Neural cell (in vitro differentiated cells): Measurements from ENCODE around the gene CGNL1. TPM values are rescaled to one million over a fixed set of nuclear protein-coding genes. Genes with fewer than 3 reads are reported as not detected.

Source experiments
- H2AFZ ChIP-seq: fragments of 200-600, 300-800 bp; sonication (generic), shearing (Covaris generic); 2 replicates; pipeline ENCODE4 v1.6.0; 2014; ENCODE audit warnings: low read depth, mild to moderate bottlenecking, antibody characterized with exemption, low read length, moderate library complexity
- H3F3A ChIP-seq: fragments of 200-600 bp; shearing (Covaris generic); 2 replicates; pipeline ENCODE4 v1.6.1; 2016; ENCODE audit warnings: mild to moderate bottlenecking, moderate library complexity, mixed read lengths, antibody characterized with exemption, low read length; ENCODE audit not compliant: insufficient read depth, poor library complexity, severe bottlenecking
- H3K27ac ChIP-seq: fragments of 200-600, 300-800 bp; sonication (generic), shearing (Covaris generic); 2 replicates; pipeline ENCODE4 v1.5.1; 2014; ENCODE audit warnings: mild to moderate bottlenecking, low read length, moderate library complexity
- H3K27me3 ChIP-seq: fragments of 300-800, 200-600 bp; sonication (generic), shearing (Covaris generic); 2 replicates; pipeline ENCODE4 v1.6.0; 2014; ENCODE audit warnings: mild to moderate bottlenecking, low read depth, low read length, moderate library complexity; ENCODE audit not compliant: insufficient read depth
- H3K36me3 ChIP-seq: fragments of 300-800, 200-600 bp; sonication (generic), shearing (Covaris generic); 2 replicates; pipeline ENCODE4 v1.5.1; 2014; ENCODE audit warnings: mild to moderate bottlenecking, antibody characterized with exemption, low read length, moderate library complexity; ENCODE audit not compliant: insufficient read depth
- H3K4me2 ChIP-seq: fragments of 300-800, 200-600 bp; sonication (generic), shearing (Covaris generic); 2 replicates; pipeline ENCODE4 v1.6.0; 2014; ENCODE audit warnings: mild to moderate bottlenecking, low read length
- H3K4me3 ChIP-seq: fragments of 300-800, 200-600 bp; sonication (generic), shearing (Covaris generic); 2 replicates; pipeline ENCODE4 v1.5.1; 2014; ENCODE audit warnings: mild to moderate bottlenecking, low read length, moderate library complexity
- H3K79me2 ChIP-seq: fragments of 200-600 bp; shearing (Covaris generic); replicated peaks from 2 replicates; pipeline ENCODE4 v1.6.0; 2014; ENCODE audit warnings: mild to moderate bottlenecking, low read length, moderate library complexity; ENCODE audit not compliant: insufficient read depth
- H3K9ac ChIP-seq: fragments of 300-800, 200-600 bp; sonication (generic), shearing (Covaris generic); 2 replicates; pipeline ENCODE4 v1.6.1; 2016; ENCODE audit warnings: mild to moderate bottlenecking, low read length, mixed read lengths
- H3K9me2 ChIP-seq: fragments of 200-600 bp; shearing (Covaris generic); 2 replicates; pipeline ENCODE4 v1.6.1; 2016; ENCODE audit warnings: mild to moderate bottlenecking, low read length, mixed read lengths; ENCODE audit not compliant: insufficient read depth
- H3K9me3 ChIP-seq: fragments of 200-600, 300-800 bp; sonication (generic), shearing (Covaris generic); 2 replicates; pipeline ENCODE4 v1.6.1; 2016; ENCODE audit warnings: mild to moderate bottlenecking, mixed run types, low read length, moderate library complexity, mixed read lengths
- H4K20me1 ChIP-seq: fragments of 200-600 bp; shearing (Covaris generic); 2 replicates; pipeline ENCODE4 v1.6.1; 2016; ENCODE audit warnings: mild to moderate bottlenecking, mixed run types; ENCODE audit not compliant: insufficient read depth
- CTCF ChIP-seq: fragments of 450-650 bp; IDR thresholded peaks from 2 replicates; pipeline ENCODE4 v1.5.1; 2014; ENCODE audit warnings: antibody characterized with exemption, mild to moderate bottlenecking, moderate library complexity; ENCODE audit not compliant: poor library complexity, severe bottlenecking
- EP300 ChIP-seq: fragments of 450-650 bp; conservative IDR thresholded peaks from 2 replicates; pipeline ENCODE4 v1.6.1; 2014; ENCODE audit warnings: antibody characterized with exemption, mild to moderate bottlenecking, moderate library complexity; ENCODE audit not compliant: poor library complexity, severe bottlenecking
- EZH2 ChIP-seq: fragments of 200-600, 300-800 bp; shearing (Covaris generic), sonication (generic); IDR thresholded peaks from 2 replicates; pipeline ENCODE4 v1.6.1; 2014; ENCODE audit warnings: antibody characterized with exemption, low read length, borderline replicate concordance, mild to moderate bottlenecking; ENCODE audit not compliant: insufficient read depth, poor library complexity, severe bottlenecking
- MXI1 ChIP-seq: fragments of 450-650 bp; conservative IDR thresholded peaks from 2 replicates; pipeline ENCODE4 v1.6.1; 2014; ENCODE audit warnings: antibody characterized with exemption, mild to moderate bottlenecking; ENCODE audit not compliant: poor library complexity, severe bottlenecking
- POLR2AphosphoS5 ChIP-seq: IDR thresholded peaks from 2 replicates; pipeline ENCODE4 v1.6.1; 2012
- RAD21 ChIP-seq: fragments of 450-650 bp; conservative IDR thresholded peaks from 2 replicates; pipeline ENCODE4 v1.6.1; 2014; ENCODE audit warnings: antibody characterized with exemption, mild to moderate bottlenecking, moderate library complexity
- SMC3 ChIP-seq: fragments of 450-650 bp; conservative IDR thresholded peaks from 2 replicates; pipeline ENCODE4 v1.6.1; 2014; ENCODE audit warnings: antibody characterized with exemption, mild to moderate bottlenecking, moderate library complexity; ENCODE audit not compliant: poor library complexity
- TAF1 ChIP-seq: IDR thresholded peaks from 2 replicates; pipeline ENCODE4 v1.6.1; 2012; ENCODE audit warnings: low read depth
- polyA plus RNA-seq: library from polyadenylated mRNA; depleted of rRNA; stranded (reverse); fragments of >200 nt; gene quantifications from 2 replicates; pipeline ENCODE4 v1.2.3, GENCODE V29; 2014
- TF ChIP-seq, protein P1 (sequence below): IDR thresholded peaks from 2 replicates; pipeline ENCODE4 v1.6.1; 2012; ENCODE audit warnings: borderline replicate concordance

Gene CGNL1
- polyA plus RNA-seq, 1 donor from 2014 or later = 0.26 TPM

- no peaks in the 10 kb centered on the region for H3K36me3 ChIP-seq
- H3K9ac ChIP-seq = no peak overlapping the region
- H4K20me1 ChIP-seq = no peaks in the 10 kb centered on the region
- H3K4me3 ChIP-seq = no peak overlapping the region
- no peaks in the 10 kb centered on the region for H3K9me3 ChIP-seq
- TF ChIP-seq, protein P1, sequence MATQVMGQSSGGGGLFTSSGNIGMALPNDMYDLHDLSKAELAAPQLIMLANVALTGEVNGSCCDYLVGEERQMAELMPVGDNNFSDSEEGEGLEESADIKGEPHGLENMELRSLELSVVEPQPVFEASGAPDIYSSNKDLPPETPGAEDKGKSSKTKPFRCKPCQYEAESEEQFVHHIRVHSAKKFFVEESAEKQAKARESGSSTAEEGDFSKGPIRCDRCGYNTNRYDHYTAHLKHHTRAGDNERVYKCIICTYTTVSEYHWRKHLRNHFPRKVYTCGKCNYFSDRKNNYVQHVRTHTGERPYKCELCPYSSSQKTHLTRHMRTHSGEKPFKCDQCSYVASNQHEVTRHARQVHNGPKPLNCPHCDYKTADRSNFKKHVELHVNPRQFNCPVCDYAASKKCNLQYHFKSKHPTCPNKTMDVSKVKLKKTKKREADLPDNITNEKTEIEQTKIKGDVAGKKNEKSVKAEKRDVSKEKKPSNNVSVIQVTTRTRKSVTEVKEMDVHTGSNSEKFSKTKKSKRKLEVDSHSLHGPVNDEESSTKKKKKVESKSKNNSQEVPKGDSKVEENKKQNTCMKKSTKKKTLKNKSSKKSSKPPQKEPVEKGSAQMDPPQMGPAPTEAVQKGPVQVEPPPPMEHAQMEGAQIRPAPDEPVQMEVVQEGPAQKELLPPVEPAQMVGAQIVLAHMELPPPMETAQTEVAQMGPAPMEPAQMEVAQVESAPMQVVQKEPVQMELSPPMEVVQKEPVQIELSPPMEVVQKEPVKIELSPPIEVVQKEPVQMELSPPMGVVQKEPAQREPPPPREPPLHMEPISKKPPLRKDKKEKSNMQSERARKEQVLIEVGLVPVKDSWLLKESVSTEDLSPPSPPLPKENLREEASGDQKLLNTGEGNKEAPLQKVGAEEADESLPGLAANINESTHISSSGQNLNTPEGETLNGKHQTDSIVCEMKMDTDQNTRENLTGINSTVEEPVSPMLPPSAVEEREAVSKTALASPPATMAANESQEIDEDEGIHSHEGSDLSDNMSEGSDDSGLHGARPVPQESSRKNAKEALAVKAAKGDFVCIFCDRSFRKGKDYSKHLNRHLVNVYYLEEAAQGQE = no peak
- TF ChIP-seq TAF1 (no peak), MXI1 (no peak), CTCF (no peak), EZH2 (no peak), RAD21 (no peak), EP300 (no peak), POLR2AphosphoS5 (no peak), SMC3 (no peak)
- no peak overlapping the region for H2AFZ ChIP-seq
- H3K79me2 ChIP-seq = no peaks in the 10 kb centered on the region
- no peaks in the 10 kb centered on the region for H3F3A ChIP-seq
- no peak overlapping the region for H3K27ac ChIP-seq
- no peaks in the 10 kb centered on the region for H3K27me3 ChIP-seq
- H3K9me2 ChIP-seq = no peaks in the 10 kb centered on the region
- H3K4me2 ChIP-seq = no peak overlapping the region
Measured at GRCh38 chr15:57571725-57572124, 195.4 kb downstream of the CGNL1 start.

DNA sequence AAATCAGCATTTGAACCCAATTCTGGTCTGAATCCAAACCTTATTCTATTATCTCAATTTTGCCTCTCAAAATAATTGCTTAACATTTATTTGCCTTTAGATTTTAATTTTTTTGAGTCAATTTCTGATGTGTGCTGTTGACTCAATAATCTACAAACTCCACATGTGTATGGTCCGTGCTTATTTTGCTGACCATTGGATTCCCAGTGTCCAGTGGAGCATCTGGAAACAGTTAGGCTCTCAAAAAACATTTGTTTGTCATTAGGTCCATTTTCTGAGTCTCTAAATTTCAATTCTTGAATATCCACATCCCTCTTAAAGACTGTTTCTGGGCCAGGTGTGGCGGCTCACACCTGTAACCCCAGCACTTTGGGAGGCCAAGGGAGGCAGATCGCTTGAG is 196.2 kb downstream of the CGNL1 start:
- Histone ChIP-seq H2AFZ (no peak overlapping the region), H3K27me3 (no peaks in the 10 kb centered on the region), H3F3A (no peaks in the 10 kb centered on the region), H3K9me2 (no peaks in the 10 kb centered on the region), H4K20me1 (no peaks in the 10 kb centered on the region), H3K36me3 (no peaks in the 10 kb centered on the region), H3K9ac (no peak overlapping the region), H3K79me2 (no peaks in the 10 kb centered on the region), H3K4me2 (no peak overlapping the region), H3K9me3 (no peaks in the 10 kb centered on the region), H3K27ac (no peak overlapping the region), H3K4me3 (no peak overlapping the region)
- no peak for TF ChIP-seq MXI1
- TF ChIP-seq TAF1 = no peak
- no peak for TF ChIP-seq CTCF
- no peak for TF ChIP-seq POLR2AphosphoS5
- no peak for TF ChIP-seq SMC3
- no peak for TF ChIP-seq RAD21
- TF ChIP-seq EZH2 = no peak
- TF ChIP-seq EP300 = no peak
- TF ChIP-seq, protein P1 = no peak
